Mesenchymal stem cell (in vitro differentiated cells and primary cell): ENCODE data around the gene SMIM32.

Experiments
- DNase-seq: peaks from one replicate; pipeline ENCODE4 v3.0.0-alpha.2; 2013
- H2AFZ ChIP-seq: one replicate; pipeline ENCODE4 v1.6.1; 2013; ENCODE audit warnings: low read depth, mild to moderate bottlenecking, control low read depth, inconsistent platforms, low read length, moderate library complexity
- H2AK5ac ChIP-seq: 2 replicates; pipeline ENCODE4 v1.6.1; 2013; ENCODE audit warnings: low read length, moderate library complexity, mild to moderate bottlenecking, inconsistent platforms; ENCODE audit not compliant: severe bottlenecking
- H2BK120ac ChIP-seq: one replicate; pipeline ENCODE4 v1.6.1; 2013; ENCODE audit warnings: low read depth, mild to moderate bottlenecking, inconsistent platforms, low read length, moderate library complexity
- H2BK12ac ChIP-seq, 2 experiments: one replicate each; pipeline ENCODE4 v1.6.1; 2013; ENCODE audit warnings: inconsistent platforms in 2 of 2, low read length in 2 of 2, mild to moderate bottlenecking in 2 of 2, moderate library complexity in 2 of 2, control low read depth in 1 of 2
- H2BK15ac ChIP-seq: one replicate; pipeline ENCODE4 v1.6.1; 2013; ENCODE audit warnings: mild to moderate bottlenecking, low read depth, inconsistent platforms; ENCODE audit not compliant: poor library complexity, severe bottlenecking
- H2BK5ac ChIP-seq: 2 replicates; pipeline ENCODE4 v1.6.1; 2013; ENCODE audit warnings: low read depth, mild to moderate bottlenecking, low read length, control low read depth, inconsistent platforms; ENCODE audit not compliant: poor library complexity, severe bottlenecking
- H3K14ac ChIP-seq, 2 experiments: one replicate each; pipeline ENCODE4 v1.6.1; 2013; ENCODE audit warnings: inconsistent platforms in 2 of 2, low read length in 2 of 2, control low read depth in 1 of 2, mild to moderate bottlenecking in 1 of 2, moderate library complexity in 1 of 2
- H3K18ac ChIP-seq, 2 experiments: one replicate each; pipeline ENCODE4 v1.6.1; 2013; ENCODE audit warnings: inconsistent platforms in 2 of 2, low read length in 2 of 2, control low read depth in 1 of 2, low read depth in 1 of 2, mild to moderate bottlenecking in 1 of 2
- H3K23ac ChIP-seq, 2 experiments: one replicate each; pipeline ENCODE4 v1.6.1; 2013; ENCODE audit warnings: inconsistent platforms in 2 of 2, low read length in 2 of 2, mild to moderate bottlenecking in 2 of 2, moderate library complexity in 2 of 2, control low read depth in 1 of 2
- H3K27ac ChIP-seq: 2 replicates; pipeline ENCODE4 v1.5.1; 2013; ENCODE audit warnings: mild to moderate bottlenecking, moderate library complexity, low read length, control low read depth, inconsistent platforms; ENCODE audit not compliant: poor library complexity, severe bottlenecking
- H3K27me3 ChIP-seq, 2 experiments: 2 replicates each; pipeline versions ENCODE4 v1.6.1 to v1.7.0; 2013; ENCODE audit warnings: low read length in 2 of 2, mild to moderate bottlenecking in 2 of 2, moderate library complexity in 2 of 2, control low read depth in 1 of 2, inconsistent platforms in 1 of 2; ENCODE audit not compliant: control insufficient read depth in 1 of 2, insufficient read depth in 1 of 2
- H3K36me3 ChIP-seq, 2 experiments: 2 replicates each; pipeline versions ENCODE4 v1.6.1 to v1.7.0; 2013; ENCODE audit warnings: low read length in 2 of 2, control low read depth in 1 of 2, inconsistent platforms in 1 of 2, low read depth in 1 of 2, mild to moderate bottlenecking in 1 of 2; ENCODE audit not compliant: insufficient read depth in 2 of 2, control insufficient read depth in 1 of 2
- H3K4ac ChIP-seq, 2 experiments: one replicate each; pipeline ENCODE4 v1.6.1; 2013; ENCODE audit warnings: inconsistent platforms in 2 of 2, low read length in 2 of 2, mild to moderate bottlenecking in 2 of 2, moderate library complexity in 2 of 2, control low read depth in 1 of 2, low read depth in 1 of 2
- H3K4me1 ChIP-seq: 2 replicates; pipeline ENCODE4 v1.6.1; 2013; ENCODE audit warnings: low read depth, low read length, control low read depth; ENCODE audit not compliant: control insufficient read depth, insufficient read depth
- H3K4me2 ChIP-seq: 2 replicates; pipeline ENCODE4 v1.6.1; 2013; ENCODE audit warnings: low read length, mild to moderate bottlenecking, inconsistent platforms; ENCODE audit not compliant: poor library complexity, severe bottlenecking
- H3K4me3 ChIP-seq, 2 experiments: 2 replicates each; pipeline versions ENCODE4 v1.5.1 to v1.7.0; 2013; ENCODE audit warnings: low read length in 2 of 2, mild to moderate bottlenecking in 2 of 2, control low read depth in 1 of 2, low read depth in 1 of 2; ENCODE audit not compliant: insufficient read depth in 1 of 2
- H3K79me1 ChIP-seq: replicated peaks from 2 replicates; pipeline ENCODE4 v1.6.1; 2013; ENCODE audit warnings: mild to moderate bottlenecking, control low read depth, low read length, inconsistent platforms; ENCODE audit not compliant: poor library complexity, severe bottlenecking
- H3K9ac ChIP-seq: 2 replicates; pipeline ENCODE4 v1.7.0; 2013; ENCODE audit warnings: mild to moderate bottlenecking, low read length, moderate library complexity
- H3K9me3 ChIP-seq: 2 replicates; pipeline ENCODE4 v1.7.0; 2013; ENCODE audit warnings: mild to moderate bottlenecking, low read length; ENCODE audit not compliant: control insufficient read depth
- H4K8ac ChIP-seq: one replicate; pipeline ENCODE4 v1.6.1; 2013; ENCODE audit warnings: inconsistent platforms, mild to moderate bottlenecking, low read length, moderate library complexity
- H4K91ac ChIP-seq: one replicate; pipeline ENCODE4 v1.6.1; 2013; ENCODE audit warnings: mild to moderate bottlenecking, low read length, inconsistent platforms
- WGBS: methylation state at CpG from one replicate; pipeline ENCODE4 v1.1.7; 2013; ENCODE audit warnings: mixed read lengths; 5-methylcytosine and 5-hydroxymethylcytosine counted together

Gene SMIM32

DNA sequence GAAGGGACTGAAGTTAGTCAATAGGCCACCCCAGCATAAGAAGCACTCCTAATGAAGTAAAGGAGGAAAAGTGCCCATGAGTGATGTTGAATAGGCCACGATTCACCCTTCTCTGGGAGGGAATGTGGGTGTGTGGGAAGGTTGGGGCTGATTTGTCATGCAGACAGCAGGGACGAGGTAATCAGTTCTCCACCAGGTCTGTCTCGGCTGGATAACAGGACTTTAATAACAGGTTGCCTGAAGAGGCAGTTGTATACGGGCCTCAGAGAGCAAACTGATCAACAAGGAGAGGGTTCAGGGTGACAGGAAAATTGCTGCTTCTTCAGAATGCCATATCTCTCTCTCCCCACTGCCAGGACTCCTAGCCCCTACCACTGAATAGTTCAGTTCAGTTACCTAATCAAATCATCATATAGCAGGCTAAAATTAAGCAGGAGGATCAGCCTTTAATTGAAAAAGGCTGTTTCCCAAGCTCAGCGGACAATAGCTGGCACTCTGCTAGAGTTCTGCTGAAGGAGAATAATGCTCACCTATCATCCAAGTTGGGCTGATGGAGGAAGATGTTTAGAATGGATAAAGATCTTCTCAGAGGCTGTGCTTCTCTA is 43.6 kb upstream of the SMIM32 start:
- Histone ChIP-seq H3K36me3 (no peaks in the 10 kb centered on the region), H3K4me3 (no peak overlapping the region), H4K8ac (no peak overlapping the region), H3K4ac (no peak overlapping the region), H2AK5ac (no peak overlapping the region), H2BK120ac (no peak overlapping the region), H3K14ac (peak overlapping the region in 1 of 2 experiments; percentile 35), H3K9ac (no peak overlapping the region), H4K91ac (no peak overlapping the region), H2AFZ (no peak overlapping the region), H3K27me3 (peaks cover 0 to 17% of the 10 kb centered on the region in 2 experiments), H3K27ac (no peak overlapping the region), H3K79me1 (no peaks in the 10 kb centered on the region), H3K23ac (no peak overlapping the region), H3K18ac (no peak overlapping the region), H3K4me2 (no peak overlapping the region), H2BK15ac (no peak overlapping the region), H3K9me3 (no peaks in the 10 kb centered on the region), H2BK12ac (no peak overlapping the region), H3K4me1 (peaks cover 13% of the 10 kb centered on the region), H2BK5ac (no peak overlapping the region)
- no peak for DNase-seq
- 44% methylated on average over 5 of the region's 5 CpGs for WGBS

- Histone ChIP-seq H3K9ac (no peak overlapping the region), H3K4me2 (no peak overlapping the region), H2BK12ac (no peak overlapping the region), H2BK15ac (no peak overlapping the region), H3K4me3 (no peak overlapping the region), H2AFZ (no peak overlapping the region), H4K8ac (no peak overlapping the region), H3K27ac (peak overlapping the region; percentile 86), H3K23ac (no peak overlapping the region), H2AK5ac (no peak overlapping the region), H4K91ac (no peak overlapping the region), H3K4me1 (peaks cover 13% of the 10 kb centered on the region), H2BK120ac (no peak overlapping the region), H3K27me3 (peaks cover 5 to 6% of the 10 kb centered on the region in 2 experiments), H3K14ac (no peak overlapping the region), H3K9me3 (no peaks in the 10 kb centered on the region), H3K79me1 (no peaks in the 10 kb centered on the region), H3K36me3 (no peaks in the 10 kb centered on the region), H2BK5ac (no peak overlapping the region), H3K4ac (no peak overlapping the region), H3K18ac (no peak overlapping the region)
- no peak for DNase-seq
- WGBS, result 60% methylated on average over 1 of the region's 1 CpG
Measured at GRCh38 chr5:136235321-136235720, 42.4 kb upstream of the SMIM32 start.

DNA sequence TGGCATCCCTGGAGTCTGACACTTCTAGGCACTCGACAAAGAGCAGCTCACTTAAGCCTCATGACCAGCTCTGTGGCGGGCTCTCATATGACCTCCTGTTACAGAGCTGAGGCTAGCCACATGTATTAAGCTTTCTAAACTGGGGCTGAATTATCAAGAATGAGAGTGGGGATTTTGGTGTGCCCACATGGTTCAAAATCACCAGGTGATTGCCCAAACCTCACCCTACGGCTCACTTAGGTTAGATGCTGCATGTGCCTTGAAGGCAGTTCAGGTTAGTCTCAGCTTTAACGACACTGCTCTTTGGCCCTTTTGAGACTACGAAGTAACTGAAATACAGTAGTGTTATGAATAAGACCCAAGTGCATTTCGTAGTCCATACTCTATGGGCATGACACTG is 39.4 kb upstream of the SMIM32 start:
- no peak for DNase-seq
- 81% methylated on average over 6 of the region's 6 CpGs for WGBS
- no peak overlapping the region for H3K4ac ChIP-seq
- H3K36me3 ChIP-seq, result no peaks in the 10 kb centered on the region
- H4K8ac ChIP-seq, result no peak overlapping the region
- H2BK12ac ChIP-seq, result no peak overlapping the region
- H3K9me3 ChIP-seq, result no peaks in the 10 kb centered on the region
- H3K18ac ChIP-seq, result no peak overlapping the region
- no peak overlapping the region for H3K9ac ChIP-seq
- H3K27me3 ChIP-seq, result peaks cover 13 to 19% of the 10 kb centered on the region in 2 experiments
- peaks cover 11% of the 10 kb centered on the region for H3K4me1 ChIP-seq
- H2BK5ac ChIP-seq, result no peak overlapping the region
- H3K4me3 ChIP-seq, result no peak overlapping the region
- H4K91ac ChIP-seq, result no peak overlapping the region
- no peak overlapping the region for H3K14ac ChIP-seq
- no peaks in the 10 kb centered on the region for H3K79me1 ChIP-seq
- H2BK120ac ChIP-seq, result no peak overlapping the region
- H2AK5ac ChIP-seq, result no peak overlapping the region
- no peak overlapping the region for H3K4me2 ChIP-seq
- H2BK15ac ChIP-seq, result no peak overlapping the region
- H3K27ac ChIP-seq, result no peak overlapping the region
- H3K23ac ChIP-seq, result no peak overlapping the region
- H2AFZ ChIP-seq, result no peak overlapping the region

DNA sequence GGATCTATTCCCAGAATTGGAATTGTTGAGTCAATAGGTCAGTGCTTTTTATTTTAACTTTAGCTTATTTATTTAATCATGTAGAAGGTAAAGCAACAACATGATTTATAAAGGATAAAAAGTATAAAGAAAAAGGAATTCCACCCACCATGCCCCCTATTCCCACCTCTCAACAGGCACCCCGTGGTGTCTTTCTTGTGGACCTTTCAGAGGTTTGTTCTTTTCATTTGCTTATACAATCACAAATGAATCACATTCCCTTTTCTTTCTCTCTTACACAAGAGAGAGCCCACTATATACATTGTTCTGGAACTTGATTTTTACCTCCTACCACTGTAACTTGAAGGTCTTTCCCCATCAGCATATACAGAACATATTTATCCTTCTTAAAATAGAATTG is 37.2 kb upstream of the SMIM32 start:
- H4K8ac ChIP-seq, result no peak overlapping the region
- no peaks in the 10 kb centered on the region for H3K36me3 ChIP-seq
- 48% methylated on average over 1 of the region's 1 CpG for WGBS
- no peaks in the 10 kb centered on the region for H3K9me3 ChIP-seq
- H3K79me1 ChIP-seq, result no peaks in the 10 kb centered on the region
- H2BK120ac ChIP-seq, result no peak overlapping the region
- no peak overlapping the region for H2BK15ac ChIP-seq
- no peak overlapping the region for H4K91ac ChIP-seq
- H2BK5ac ChIP-seq, result no peak overlapping the region
- H2BK12ac ChIP-seq, result no peak overlapping the region
- no peak overlapping the region for H2AFZ ChIP-seq
- peaks cover 12% of the 10 kb centered on the region for H3K4me1 ChIP-seq
- no peak overlapping the region for H3K9ac ChIP-seq
- no peak overlapping the region for H3K18ac ChIP-seq
- H3K27ac ChIP-seq, result no peak overlapping the region
- H3K14ac ChIP-seq, result no peak overlapping the region
- no peak for DNase-seq
- no peak overlapping the region for H3K4ac ChIP-seq
- no peak overlapping the region for H3K4me3 ChIP-seq
- H3K27me3 ChIP-seq, result peaks cover 18 to 39% of the 10 kb centered on the region in 2 experiments
- no peak overlapping the region for H2AK5ac ChIP-seq
- no peak overlapping the region for H3K4me2 ChIP-seq
- H3K23ac ChIP-seq, result no peak overlapping the region
